Measurements from ENCODE around the gene CADM2. TPM values are rescaled to one million over a fixed set of nuclear protein-coding genes. Genes with fewer than 3 reads are reported as not detected.

The CADM2 gene
- total RNA-seq, 1 experiment from 2014 or later: 10.9 TPM

DNA sequence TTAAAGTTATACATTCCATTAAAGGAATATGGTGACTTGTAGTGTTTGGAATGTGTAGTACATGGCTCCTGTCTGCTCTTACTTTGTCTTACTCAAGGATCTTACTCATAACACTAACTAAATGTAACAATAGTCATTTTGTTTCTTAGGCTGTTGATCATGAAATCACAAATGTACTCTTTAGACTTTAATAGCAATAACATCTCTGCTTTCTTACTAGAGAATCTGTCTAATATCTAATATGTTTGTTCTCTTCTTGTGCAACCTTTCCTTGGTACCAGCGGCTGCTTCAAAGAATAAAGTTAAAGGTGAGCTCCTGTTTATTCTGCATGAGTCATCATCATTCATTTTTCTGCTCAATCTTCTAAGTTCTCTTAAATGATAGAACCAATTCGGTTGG lies 767.5 kb downstream of the CADM2 start:
- Mint-ChIP-seq H3K36me3 (ENCODE audit: insufficient read depth in 1 of 3, low read depth in 3 of 3) (peaks cover 7 to 15% (median 10%) of the 10 kb centered on the region in 3 experiments; a peak in 6 of 7 replicates), H3K27me3 (ENCODE audit: low read depth) (no peaks in the 10 kb centered on the region), H3K27ac (no peak overlapping the region), H3K4me3 (no peak overlapping the region), H3K9me3 (peaks cover 13 to 15% of the 10 kb centered on the region in 2 experiments), H3K4me1 (no peaks in the 10 kb centered on the region)
- no peak overlapping the region for H3K14ac ChIP-seq (ENCODE audit: insufficient read depth, low read length)
- H4K91ac ChIP-seq (ENCODE audit: insufficient read length, low read depth, low read length): no peak overlapping the region
- no peak overlapping the region for H3K27ac ChIP-seq (ENCODE audit: insufficient read length, low read depth, low read length)
- H2BK5ac ChIP-seq (ENCODE audit: insufficient read length, low read length): no peak overlapping the region
- no peak overlapping the region for H2AFZ ChIP-seq (ENCODE audit: low read length)
- DNase-seq: no peak
- WGBS (ENCODE audit: extremely low coverage, insufficient read length, low lambda C conversion rate): no CpG with 5 or more reads among the region's 2 CpGs
- TF ChIP-seq, protein P1, sequence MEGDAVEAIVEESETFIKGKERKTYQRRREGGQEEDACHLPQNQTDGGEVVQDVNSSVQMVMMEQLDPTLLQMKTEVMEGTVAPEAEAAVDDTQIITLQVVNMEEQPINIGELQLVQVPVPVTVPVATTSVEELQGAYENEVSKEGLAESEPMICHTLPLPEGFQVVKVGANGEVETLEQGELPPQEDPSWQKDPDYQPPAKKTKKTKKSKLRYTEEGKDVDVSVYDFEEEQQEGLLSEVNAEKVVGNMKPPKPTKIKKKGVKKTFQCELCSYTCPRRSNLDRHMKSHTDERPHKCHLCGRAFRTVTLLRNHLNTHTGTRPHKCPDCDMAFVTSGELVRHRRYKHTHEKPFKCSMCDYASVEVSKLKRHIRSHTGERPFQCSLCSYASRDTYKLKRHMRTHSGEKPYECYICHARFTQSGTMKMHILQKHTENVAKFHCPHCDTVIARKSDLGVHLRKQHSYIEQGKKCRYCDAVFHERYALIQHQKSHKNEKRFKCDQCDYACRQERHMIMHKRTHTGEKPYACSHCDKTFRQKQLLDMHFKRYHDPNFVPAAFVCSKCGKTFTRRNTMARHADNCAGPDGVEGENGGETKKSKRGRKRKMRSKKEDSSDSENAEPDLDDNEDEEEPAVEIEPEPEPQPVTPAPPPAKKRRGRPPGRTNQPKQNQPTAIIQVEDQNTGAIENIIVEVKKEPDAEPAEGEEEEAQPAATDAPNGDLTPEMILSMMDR (conservative IDR thresholded peaks at IDR 0.05): no peak
- H3K79me2 ChIP-seq (ENCODE audit: insufficient read depth, low read length): no peaks in the 10 kb centered on the region
- no peaks in the 10 kb centered on the region for H3K27me3 ChIP-seq (ENCODE audit: insufficient read depth, low read length)
- H3K18ac ChIP-seq (ENCODE audit: insufficient read length, low read depth, low read length): no peak overlapping the region
- H3K79me1 ChIP-seq (ENCODE audit: insufficient read depth, low read depth, low read length, poor library complexity, severe bottlenecking): no peaks in the 10 kb centered on the region
- H3K56ac ChIP-seq (ENCODE audit: insufficient read length, low read depth, low read length): no peak overlapping the region
- H3K9ac ChIP-seq (ENCODE audit: extremely low read depth, insufficient read length, low read length): no peak overlapping the region
- no peak overlapping the region for H3T11ph ChIP-seq (ENCODE audit: low read length)
- no peak overlapping the region for H2BK120ac ChIP-seq (ENCODE audit: low read depth, low read length, poor library complexity, severe bottlenecking)
- no peak overlapping the region for H2BK15ac ChIP-seq (ENCODE audit: low read depth, low read length)
- H4K5ac ChIP-seq (ENCODE audit: insufficient read length, low read depth, low read length): no peak overlapping the region
- no peak overlapping the region for H2AK5ac ChIP-seq (ENCODE audit: insufficient read length, low read length)
- H3K23me2 ChIP-seq (ENCODE audit: insufficient read length, low read depth, low read length, poor library complexity, severe bottlenecking): no peaks in the 10 kb centered on the region
- no peak overlapping the region for H3K4ac ChIP-seq (ENCODE audit: low read depth, low read length)
- H3K23ac ChIP-seq (ENCODE audit: insufficient read length, low read depth, low read length): no peak overlapping the region
- no peak overlapping the region for H3K4me2 ChIP-seq (ENCODE audit: insufficient read depth, insufficient read length, low read length)
- H2BK20ac ChIP-seq (ENCODE audit: low read depth, low read length, poor library complexity, severe bottlenecking): no peak overlapping the region
- no peaks in the 10 kb centered on the region for H3K4me1 ChIP-seq (ENCODE audit: insufficient read depth, low read length)
- no peaks in the 10 kb centered on the region for H4K20me1 ChIP-seq (ENCODE audit: control insufficient read depth, insufficient read depth, insufficient read length)
- peaks cover 9% of the 10 kb centered on the region for H3K9me3 ChIP-seq (ENCODE audit: control insufficient read depth, low read depth, low read length)
- no peak overlapping the region for H2BK12ac ChIP-seq (ENCODE audit: insufficient read length, low read depth, low read length)
- no peak overlapping the region for H4K8ac ChIP-seq (replicated peaks; ENCODE audit: insufficient read length, low read depth, low read length)

Measured in H9 (cell line).